Hematopoietic multipotent progenitor cell treated with erythropoietin and hydrocortisone succinate and interleukin-3 and kit ligand, for 8 days (in vitro differentiated cells): Measurements from ENCODE around the gene NCOA1.
"Not testable (repeated sequence)": the region's sequence is repeated elsewhere in the genome, so short reads cannot be mapped to it uniquely, and the experiment has no call there.

Experiments used
- DNase-seq: peaks from one replicate; pipeline ENCODE4 v3.0.0-alpha.2; 2015

NCOA1 gene

GRCh38 chr2:24477229-24477628 lies 13.8 kb upstream of the NCOA1 start:
- DNase-seq: peak; percentile 43

- no peak for DNase-seq
Measured at GRCh38 chr2:24478243-24478642, 12.8 kb upstream of the NCOA1 start.

- DNase-seq: no peak
Measured at GRCh38 chr2:24480245-24480644, 10.8 kb upstream of the NCOA1 start.

GRCh38 chr2:24482251-24482971 lies 8.6 kb upstream of the NCOA1 start:
- DNase-seq: peak; percentile 79

GRCh38 chr2:24482972-24483300 lies 8.1 kb upstream of the NCOA1 start:
- no peak for DNase-seq

GRCh38 chr2:24484677-24485076 lies 6.4 kb upstream of the NCOA1 start:
- not testable (repeated sequence) for DNase-seq

- no peak for DNase-seq
Measured at GRCh38 chr2:24485197-24485596, 5.9 kb upstream of the NCOA1 start.

- DNase-seq: no peak
Measured at GRCh38 chr2:24486636-24487205, 4.3 kb upstream of the NCOA1 start.

- peak; percentile 50 for DNase-seq
Measured at GRCh38 chr2:24489465-24490180, 1.4 kb upstream of the NCOA1 start.

- DNase-seq: no peak
Measured at GRCh38 chr2:24490181-24490689, 819 bp upstream of the NCOA1 start.

GRCh38 chr2:24491542-24492420 lies 727 bp downstream of the NCOA1 start:
- no peak for DNase-seq

GRCh38 chr2:24492421-24493279 lies 1.6 kb downstream of the NCOA1 start:
- DNase-seq: peak; percentile 46

GRCh38 chr2:24493713-24494112 lies 2.7 kb downstream of the NCOA1 start:
- DNase-seq: no peak

- no peak for DNase-seq
Measured at GRCh38 chr2:24494410-24494809, 3.4 kb downstream of the NCOA1 start.

- no peak for DNase-seq
Measured at GRCh38 chr2:24495451-24495850, 4.4 kb downstream of the NCOA1 start.

GRCh38 chr2:24496959-24497358 lies 5.9 kb downstream of the NCOA1 start:
- DNase-seq: no peak

GRCh38 chr2:24497685-24498084 lies 6.6 kb downstream of the NCOA1 start:
- no peak for DNase-seq

GRCh38 chr2:24498121-24498520 lies 7.1 kb downstream of the NCOA1 start:
- no peak for DNase-seq

GRCh38 chr2:24501813-24502212 lies 10.8 kb downstream of the NCOA1 start:
- no peak for DNase-seq

GRCh38 chr2:24505534-24506275 lies 14.7 kb downstream of the NCOA1 start:
- DNase-seq: no peak

- no peak for DNase-seq
Measured at GRCh38 chr2:24507549-24507948, 16.5 kb downstream of the NCOA1 start.
